ENCODE results near the gene GRWD1.

DNA sequence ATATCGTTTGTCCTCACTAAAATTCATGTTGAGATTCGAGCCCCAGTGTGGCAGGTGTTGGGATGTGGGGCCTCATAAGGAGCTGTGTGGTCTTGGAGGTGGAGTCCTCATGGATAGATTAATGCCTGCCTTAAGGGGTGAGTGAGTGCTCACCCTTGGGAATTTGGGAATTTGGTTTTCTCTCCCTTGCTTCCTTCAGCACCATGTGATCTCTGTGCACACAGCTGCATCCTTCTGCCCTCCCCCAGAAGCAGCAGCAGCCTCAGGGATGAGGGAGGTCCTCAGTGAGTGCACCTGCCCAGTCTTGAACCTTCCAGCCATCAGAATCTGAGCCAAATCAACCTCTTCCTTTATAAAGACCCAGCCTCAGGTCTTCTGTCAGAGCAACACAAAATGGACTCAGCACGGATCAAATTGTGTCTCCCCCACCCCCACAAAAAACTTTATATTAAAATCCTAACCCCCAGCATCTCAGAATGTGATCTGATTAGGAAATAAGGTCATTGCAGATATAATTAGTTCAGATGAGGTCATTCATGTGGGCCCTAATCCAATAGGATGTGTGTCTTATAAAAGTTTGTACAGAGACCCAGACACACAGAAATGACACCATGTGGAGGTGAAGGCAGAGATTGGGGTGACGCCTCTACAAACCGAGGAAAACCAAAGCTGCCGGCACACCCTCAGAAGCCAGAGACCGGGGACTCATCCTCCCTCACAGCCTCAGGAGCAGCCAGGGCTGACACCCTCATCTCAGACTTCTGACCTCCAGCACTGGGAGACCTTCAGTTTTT, 36.3 kb downstream of the GRWD1 start:
- TF ChIP-seq, protein P1, sequence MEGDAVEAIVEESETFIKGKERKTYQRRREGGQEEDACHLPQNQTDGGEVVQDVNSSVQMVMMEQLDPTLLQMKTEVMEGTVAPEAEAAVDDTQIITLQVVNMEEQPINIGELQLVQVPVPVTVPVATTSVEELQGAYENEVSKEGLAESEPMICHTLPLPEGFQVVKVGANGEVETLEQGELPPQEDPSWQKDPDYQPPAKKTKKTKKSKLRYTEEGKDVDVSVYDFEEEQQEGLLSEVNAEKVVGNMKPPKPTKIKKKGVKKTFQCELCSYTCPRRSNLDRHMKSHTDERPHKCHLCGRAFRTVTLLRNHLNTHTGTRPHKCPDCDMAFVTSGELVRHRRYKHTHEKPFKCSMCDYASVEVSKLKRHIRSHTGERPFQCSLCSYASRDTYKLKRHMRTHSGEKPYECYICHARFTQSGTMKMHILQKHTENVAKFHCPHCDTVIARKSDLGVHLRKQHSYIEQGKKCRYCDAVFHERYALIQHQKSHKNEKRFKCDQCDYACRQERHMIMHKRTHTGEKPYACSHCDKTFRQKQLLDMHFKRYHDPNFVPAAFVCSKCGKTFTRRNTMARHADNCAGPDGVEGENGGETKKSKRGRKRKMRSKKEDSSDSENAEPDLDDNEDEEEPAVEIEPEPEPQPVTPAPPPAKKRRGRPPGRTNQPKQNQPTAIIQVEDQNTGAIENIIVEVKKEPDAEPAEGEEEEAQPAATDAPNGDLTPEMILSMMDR (IDR thresholded peaks at IDR 0.05; ENCODE audit: insufficient read depth, low read depth, low read length), result no peak
- TF ChIP-seq EZH2 (IDR thresholded peaks at IDR 0.05; ENCODE audit: insufficient read depth, low read length), result no peak

Data from astrocyte (in vitro differentiated cells and primary cell).